ENCODE measurements around the gene GGA3.

- peak in 1 of 3 experiments; percentile 32 for TF ChIP-seq CTCF (optimal IDR thresholded peaks at IDR 0.05 in 1 of 3, IDR thresholded peaks at IDR 0.05 in 1 of 3, conservative IDR thresholded peaks at IDR 0.05 in 1 of 3; ENCODE audit: extremely low read depth in 1 of 3, insufficient read depth in 2 of 3, low read length in 3 of 3)
- no peak for TF ChIP-seq EZH2 (IDR thresholded peaks at IDR 0.05; ENCODE audit: low read length)
These were observed 28.5 kb upstream of the GGA3 start for GRCh38 chr17:75289832-75290337.
